Liver (tissue), 9 donors: ENCODE data around the gene SPTLC2. TPM values are rescaled to one million over a fixed set of nuclear protein-coding genes. Genes with fewer than 3 reads are reported as not detected.
"Not testable (repeated sequence)": the region's sequence is repeated elsewhere in the genome, so short reads cannot be mapped to it uniquely, and the experiment has no call there.

Experiments
- DNase-seq: peaks from one replicate; pipeline ENCODE4 v3.0.0-alpha.2; 2017; ENCODE audit warnings: low spot score
- H3K27ac ChIP-seq, 2 donors: one replicate each; pipeline ENCODE4 v1.7.0; 2013; ENCODE audit warnings: inconsistent platforms in 2 of 2, low read length in 2 of 2, control low read depth in 1 of 2, low read depth in 1 of 2, mild to moderate bottlenecking in 1 of 2
- H3K27me3 ChIP-seq, 4 donors: one replicate each; pipeline versions ENCODE4 v1.6.1 to v1.7.0; 2013; ENCODE audit warnings: low read length in 3 of 4, inconsistent platforms in 1 of 4, mild to moderate bottlenecking in 1 of 4, moderate library complexity in 1 of 4; ENCODE audit not compliant: control insufficient read depth in 4 of 4, insufficient read depth in 4 of 4
- H3K36me3 ChIP-seq, 4 donors: one replicate each; pipeline versions ENCODE4 v1.6.1 to v1.7.0; 2013; ENCODE audit warnings: low read length in 3 of 4, mild to moderate bottlenecking in 3 of 4, low read depth in 1 of 4, moderate library complexity in 1 of 4; ENCODE audit not compliant: control insufficient read depth in 4 of 4, insufficient read depth in 3 of 4
- H3K4me1 ChIP-seq, 4 donors: one replicate each; pipeline versions ENCODE4 v1.6.1 to v1.7.0; 2013; ENCODE audit warnings: low read length in 3 of 4, mild to moderate bottlenecking in 3 of 4, moderate library complexity in 1 of 4; ENCODE audit not compliant: control insufficient read depth in 4 of 4, insufficient read depth in 4 of 4
- H3K4me3 ChIP-seq, 3 donors: one replicate each; pipeline versions ENCODE4 v1.6.1 to v1.7.0; 2013; ENCODE audit warnings: low read length in 3 of 3, control low read depth in 1 of 3, low read depth in 1 of 3, mild to moderate bottlenecking in 1 of 3
- H3K9ac ChIP-seq, 2 donors: one replicate each; pipeline ENCODE4 v1.7.0; 2013; ENCODE audit warnings: low read length in 2 of 2, mild to moderate bottlenecking in 2 of 2, moderate library complexity in 2 of 2, control low read depth in 1 of 2, low read depth in 1 of 2
- H3K9me3 ChIP-seq, 4 donors: one replicate each; pipeline versions ENCODE4 v1.6.1 to v1.7.0; 2013; ENCODE audit warnings: low read length in 3 of 4; ENCODE audit not compliant: control insufficient read depth in 4 of 4
- CTCF ChIP-seq: fragments of 150-350 bp; IDR thresholded peaks from 2 replicates; pipeline ENCODE4 v1.5.1; 2017; ENCODE audit warnings: improper control_type of control experiment, low read depth, low read length; ENCODE audit not compliant: missing input control
- EGR1 ChIP-seq, 2 donors: IDR thresholded peaks; 2 replicates each; pipeline ENCODE4 v1.6.1; 2016 to 2018; ENCODE audit warnings: antibody characterized with exemption in 2 of 2, low read depth in 2 of 2
- FOXA1 ChIP-seq: IDR thresholded peaks from 2 replicates; pipeline ENCODE4 v1.6.1; 2016; ENCODE audit warnings: antibody characterized with exemption
- GABPA ChIP-seq, 2 donors: IDR thresholded peaks in 1 of 2; conservative IDR thresholded peaks in 1 of 2; 2 replicates each; pipeline ENCODE4 v1.6.1; 2016; ENCODE audit warnings: antibody characterized with exemption in 2 of 2, mild to moderate bottlenecking in 1 of 2, moderate library complexity in 1 of 2
- MAX ChIP-seq: IDR thresholded peaks from 2 replicates; pipeline ENCODE4 v1.6.1; 2016; ENCODE audit warnings: antibody characterized with exemption
- RAD21 ChIP-seq, 2 donors: IDR thresholded peaks; 2 replicates each; pipeline ENCODE4 v1.6.1; 2016; ENCODE audit warnings: antibody characterized with exemption in 2 of 2, mild to moderate bottlenecking in 2 of 2
- REST ChIP-seq: IDR thresholded peaks from 2 replicates; pipeline ENCODE4 v1.6.1; 2016; ENCODE audit warnings: antibody characterized with exemption, mild to moderate bottlenecking
- RXRA ChIP-seq, 2 donors: IDR thresholded peaks; 2 replicates each; pipeline ENCODE4 v1.6.1; 2017 to 2018; ENCODE audit warnings: antibody characterized with exemption in 2 of 2, mild to moderate bottlenecking in 1 of 2
- SP1 ChIP-seq: IDR thresholded peaks from 2 replicates; pipeline ENCODE4 v1.6.1; 2018; ENCODE audit warnings: antibody characterized with exemption, mild to moderate bottlenecking
- YY1 ChIP-seq: IDR thresholded peaks from 2 replicates; pipeline ENCODE4 v1.6.1; 2016; ENCODE audit warnings: antibody characterized with exemption, mild to moderate bottlenecking
- WGBS: extraction: QIAGEN DNeasy Blood & Tissue Kit; methylation state at CpG from one replicate; pipeline ENCODE4 v1.1.7; 2013; 5-methylcytosine and 5-hydroxymethylcytosine counted together
- polyA plus RNA-seq, 2 donors: library from polyadenylated mRNA; stranded (reverse) in 1 of 2; unstranded in 1 of 2; fragments of 200-250 nt in 1 of 2; fragments of >200 nt in 1 of 2; fragmentation: Nextera tagmentation in 1 of 2; extraction: Ambion mirVana in 1 of 2; gene quantifications; one replicate each; pipeline versions ENCODE4 v1.2.1 to v1.2.3, GENCODE V29; 2013 to 2015
- total RNA-seq, 2 donors: library from RNA; depleted of rRNA; stranded (reverse); fragments of >200 nt; gene quantifications; one replicate each; pipeline ENCODE4 v1.2.3, GENCODE V29; 2014
- donor health status: healthy.
- donor health status: healthy.
- donor health status: healthy.
- donor health status: healthy.
- donor health status: healthy.

The SPTLC2 gene
- total and polyA plus RNA-seq, 4 donors: 3.9 to 19.2 (median 9.9) TPM

GRCh38 chr14:77547512-77548180, 68.8 kb downstream of the SPTLC2 start:
- no peak overlapping the region for H3K4me3 ChIP-seq
- no peak overlapping the region for H3K9ac ChIP-seq
- no peaks in the 10 kb centered on the region for H3K4me1 ChIP-seq
- WGBS: 94% methylated on average over 8 of the region's 8 CpGs
- no peaks in the 10 kb centered on the region for H3K9me3 ChIP-seq
- TF ChIP-seq REST (no peak), GABPA (IDR thresholded peaks at IDR 0.05 in 1 of 2, conservative IDR thresholded peaks at IDR 0.05 in 1 of 2) (no peak), SP1 (no peak)
- H3K27me3 ChIP-seq: no peaks in the 10 kb centered on the region
- H3K36me3 ChIP-seq: peaks cover 0 to 18% (median 6%) of the 10 kb centered on the region in 4 donors
- DNase-seq: no peak
- no peak overlapping the region for H3K27ac ChIP-seq

GRCh38 chr14:77545171-77545570, 71.3 kb downstream of the SPTLC2 start:
- not testable (repeated sequence) for H3K27ac ChIP-seq, H3K27me3 ChIP-seq, H3K9ac ChIP-seq, H3K4me3 ChIP-seq, H3K9me3 ChIP-seq, H3K4me1 ChIP-seq, DNase-seq
- peaks cover 0 to 12% (median 3%) of the 10 kb centered on the region in 4 donors for H3K36me3 ChIP-seq
- 98% methylated on average over 11 of the region's 11 CpGs for WGBS

- peaks cover 0 to 8% (median 3%) of the 10 kb centered on the region in 4 donors for H3K36me3 ChIP-seq
- no peak for DNase-seq
- H3K27me3 ChIP-seq: no peaks in the 10 kb centered on the region
- H3K4me1 ChIP-seq: no peaks in the 10 kb centered on the region
- WGBS: 90% methylated on average over 2 of the region's 2 CpGs
- TF ChIP-seq YY1 (no peak), CTCF (no peak), RAD21 (IDR thresholded peaks at IDR 0.05) (no peak), FOXA1 (no peak), MAX (no peak), RXRA (IDR thresholded peaks at IDR 0.05) (no peak), EGR1 (IDR thresholded peaks at IDR 0.05; ENCODE audit: low read depth in 2 of 2) (no peak)
- no peak overlapping the region for H3K9ac ChIP-seq
- no peak overlapping the region for H3K4me3 ChIP-seq
- no peaks in the 10 kb centered on the region for H3K9me3 ChIP-seq
- no peak overlapping the region for H3K27ac ChIP-seq
Observed at GRCh38 chr14:77544571-77544970, 71.9 kb downstream of the SPTLC2 start.
